GM12878 (cell line): ENCODE data around the gene RPS6KA2. TPM values are rescaled to one million over a fixed set of nuclear protein-coding genes. Genes with fewer than 3 reads are reported as not detected.

Experiments
- BMI1 ChIP-seq: fragments of 450-650 bp; IDR thresholded peaks from 2 replicates; pipeline ENCODE4 v1.6.1; 2016; ENCODE audit warnings: mild to moderate bottlenecking, moderate library complexity, borderline replicate concordance
- CEBPB ChIP-seq, 2 experiments: fragments of 150-350 bp in 1 of 2; IDR thresholded peaks; 2 replicates each; pipeline ENCODE4 v1.6.1; 2012 to 2014; ENCODE audit warnings: low read depth in 2 of 2, low read length in 2 of 2, borderline replicate concordance in 1 of 2, inconsistent platforms in 1 of 2
- CREM ChIP-seq: IDR thresholded peaks from 2 replicates; pipeline ENCODE4 v1.6.1; 2014; ENCODE audit warnings: antibody characterized with exemption, low read depth
- CTCF ChIP-seq, 3 experiments: IDR thresholded peaks in 2 of 3; conservative IDR thresholded peaks in 1 of 3; 2 replicates each; pipeline ENCODE4 v1.5.1; 2011; ENCODE audit warnings: low read depth in 3 of 3, low read length in 3 of 3, mild to moderate bottlenecking in 3 of 3, control low read depth in 2 of 3, moderate library complexity in 2 of 3, inconsistent platforms in 1 of 3, mixed read lengths in 1 of 3; ENCODE audit not compliant: control insufficient read depth in 2 of 3, insufficient read depth in 1 of 3; ENCODE audit errors: extremely low read depth in 1 of 3
- EZH2 ChIP-seq: IDR thresholded peaks from 2 replicates; pipeline ENCODE4 v1.6.1; 2012; ENCODE audit warnings: low read depth, mild to moderate bottlenecking, control low read depth, inconsistent platforms, low read length, borderline replicate concordance; ENCODE audit not compliant: control insufficient read depth
- FOXM1 ChIP-seq: IDR thresholded peaks from 2 replicates; pipeline ENCODE4 v1.6.1; 2012; ENCODE audit warnings: low read depth, mild to moderate bottlenecking, inconsistent platforms, low read length, moderate library complexity
- HDAC6 ChIP-seq: fragments of 200-600 bp; sonication (generic); IDR thresholded peaks from one replicate; pipeline ENCODE4 v1.8.0; 2017; ENCODE audit warnings: antibody characterized with exemption; ENCODE audit not compliant: unreplicated experiment
- IKZF2 ChIP-seq, 2 experiments: fragments of 450-650 bp; IDR thresholded peaks; 2 replicates each; pipeline ENCODE4 v1.6.1; 2017; ENCODE audit warnings: mild to moderate bottlenecking in 2 of 2, moderate library complexity in 2 of 2
- KDM1A ChIP-seq: fragments of 200-600 bp; sonication (generic); IDR thresholded peaks from 2 replicates; pipeline ENCODE4 v1.6.1; 2016; ENCODE audit warnings: borderline replicate concordance
- MEF2B ChIP-seq: fragments of 450-650 bp; IDR thresholded peaks from 2 replicates; pipeline ENCODE4 v1.6.1; 2018; ENCODE audit warnings: mild to moderate bottlenecking, moderate library complexity; ENCODE audit not compliant: partially characterized antibody, poor library complexity, severe bottlenecking
- MTA2 ChIP-seq: fragments of 450-650 bp; IDR thresholded peaks from 2 replicates; pipeline ENCODE4 v1.6.1; 2016; ENCODE audit warnings: low read depth, mild to moderate bottlenecking, moderate library complexity
- NFYA ChIP-seq: IDR thresholded peaks from 2 replicates; pipeline ENCODE4 v1.6.1; 2011; ENCODE audit warnings: low read depth, mild to moderate bottlenecking, low read length, improper control_type of control experiment, borderline replicate concordance
- NR2C2 ChIP-seq: IDR thresholded peaks from 2 replicates; pipeline ENCODE4 v1.6.1; 2011; ENCODE audit warnings: borderline replicate concordance, low read depth; ENCODE audit not compliant: control insufficient read depth, insufficient read length
- REST ChIP-seq: IDR thresholded peaks from 2 replicates; pipeline ENCODE4 v1.6.1; 2012; ENCODE audit warnings: mild to moderate bottlenecking, low read depth, low read length
- RUNX3 ChIP-seq: IDR thresholded peaks from 2 replicates; pipeline ENCODE4 v1.6.1; 2012; ENCODE audit warnings: low read length, inconsistent platforms
- ZBTB4 ChIP-seq: fragments of 450-650 bp; formaldehyde crosslinking; IDR thresholded peaks from 2 replicates; pipeline ENCODE4 v1.4.0; 2022; ENCODE audit warnings: mild to moderate bottlenecking, moderate library complexity
- polyA plus RNA-seq, 11 experiments: library from polyadenylated mRNA; depleted of rRNA in 4 of 11; unstranded in 6 of 11; stranded (reverse) in 5 of 11; fragments of >200 nt; fragmentation: Nextera tagmentation in 4 of 11; fragmentation: Illumina TruSeq in 1 of 11; extraction: Ambion mirVana in 4 of 11; extraction: Trizol in 1 of 11; gene quantifications; 1 replicate in 1 of 11; 2 replicates in 10 of 11; pipeline versions ENCODE4 v1.2.1 to v1.2.3, GENCODE V29; 2011 to 2016; ENCODE audit warnings: inconsistent platforms in 2 of 11, missing spikeins in 2 of 11, low read depth in 1 of 11
- total RNA-seq, 4 experiments: library from RNA; depleted of rRNA in 3 of 4; stranded (reverse); fragments of >200 nt in 3 of 4; fragmentation: Illumina TruSeq in 1 of 4; extraction: Trizol in 1 of 4; gene quantifications; 2 replicates each; pipeline versions ENCODE4 v1.2.1 to v1.2.3, GENCODE V29; 2013 to 2021
- TF ChIP-seq, protein P1 (sequence below): fragments of 450-650 bp; IDR thresholded peaks from 2 replicates; pipeline ENCODE4 v1.6.1; 2017; ENCODE audit warnings: antibody characterized with exemption, mild to moderate bottlenecking, moderate library complexity

The RPS6KA2 gene
- total and polyA plus RNA-seq, 10 of the 15 experiments (the other 5 are each of a cell fraction or from before 2014, with no cell fraction given) = 0.02 to 1.0 (median 0.22) TPM; not detected in 1

GRCh38 chr6:166588691-166589336, 38.2 kb downstream of the RPS6KA2 start (continued):
- TF ChIP-seq CEBPB (IDR thresholded peaks at IDR 0.05; ENCODE audit: borderline replicate concordance in 1 of 2, low read depth in 2 of 2, low read length in 2 of 2) (no peak), IKZF2 (IDR thresholded peaks at IDR 0.05) (0 out of 4 replicates have a peak, but pooled peaks of 1 of the 2 experiments have one; percentile 17), KDM1A (no peak), ZBTB4 (no peak), BMI1 (no peak), RUNX3 (peak; percentile 37), FOXM1 (no peak), NR2C2 (no peak), EZH2 (no peak), MEF2B (peak; percentile 49), REST (no peak), MTA2 (no peak), HDAC6 (no peak), CTCF (IDR thresholded peaks at IDR 0.05 in 2 of 3, conservative IDR thresholded peaks at IDR 0.05 in 1 of 3; ENCODE audit: control insufficient read depth in 2 of 3, extremely low read depth in 1 of 3, insufficient read depth in 1 of 3, low read depth in 3 of 3, low read length in 3 of 3) (no peak), CREM (no peak), NFYA (no peak)
- TF ChIP-seq, protein P1, sequence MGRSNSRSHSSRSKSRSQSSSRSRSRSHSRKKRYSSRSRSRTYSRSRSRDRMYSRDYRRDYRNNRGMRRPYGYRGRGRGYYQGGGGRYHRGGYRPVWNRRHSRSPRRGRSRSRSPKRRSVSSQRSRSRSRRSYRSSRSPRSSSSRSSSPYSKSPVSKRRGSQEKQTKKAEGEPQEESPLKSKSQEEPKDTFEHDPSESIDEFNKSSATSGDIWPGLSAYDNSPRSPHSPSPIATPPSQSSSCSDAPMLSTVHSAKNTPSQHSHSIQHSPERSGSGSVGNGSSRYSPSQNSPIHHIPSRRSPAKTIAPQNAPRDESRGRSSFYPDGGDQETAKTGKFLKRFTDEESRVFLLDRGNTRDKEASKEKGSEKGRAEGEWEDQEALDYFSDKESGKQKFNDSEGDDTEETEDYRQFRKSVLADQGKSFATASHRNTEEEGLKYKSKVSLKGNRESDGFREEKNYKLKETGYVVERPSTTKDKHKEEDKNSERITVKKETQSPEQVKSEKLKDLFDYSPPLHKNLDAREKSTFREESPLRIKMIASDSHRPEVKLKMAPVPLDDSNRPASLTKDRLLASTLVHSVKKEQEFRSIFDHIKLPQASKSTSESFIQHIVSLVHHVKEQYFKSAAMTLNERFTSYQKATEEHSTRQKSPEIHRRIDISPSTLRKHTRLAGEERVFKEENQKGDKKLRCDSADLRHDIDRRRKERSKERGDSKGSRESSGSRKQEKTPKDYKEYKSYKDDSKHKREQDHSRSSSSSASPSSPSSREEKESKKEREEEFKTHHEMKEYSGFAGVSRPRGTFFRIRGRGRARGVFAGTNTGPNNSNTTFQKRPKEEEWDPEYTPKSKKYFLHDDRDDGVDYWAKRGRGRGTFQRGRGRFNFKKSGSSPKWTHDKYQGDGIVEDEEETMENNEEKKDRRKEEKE = no peak
